Epithelial cell of esophagus (primary cell): Measurements from ENCODE around the gene AVPR2.

Experiments used
- DNase-seq: peaks from one replicate; pipeline ENCODE4 v3.0.0; 2010; ENCODE audit warnings: low read depth
- H3K4me3 ChIP-seq: 2 replicates; pipeline ENCODE4 v1.5.1; 2011; ENCODE audit warnings: mild to moderate bottlenecking, low read length, control low read depth
- CTCF ChIP-seq: IDR thresholded peaks from 2 replicates; pipeline ENCODE4 v1.5.1; 2011; ENCODE audit warnings: low read depth, mild to moderate bottlenecking, low read length, control low read depth, inconsistent platforms; ENCODE audit not compliant: insufficient read depth; ENCODE audit errors: missing control alignments

AVPR2 gene

GRCh38 chrX:153927672-153927921, 23.1 kb downstream of the AVPR2 start:
- no peak for TF ChIP-seq CTCF
- DNase-seq = no peak
- peak overlapping the region; percentile 55 for H3K4me3 ChIP-seq

GRCh38 chrX:153927922-153928760, 23.7 kb downstream of the AVPR2 start:
- TF ChIP-seq CTCF = no peak
- peak; percentile 98 for DNase-seq
- peak overlapping the region; percentile 55 for H3K4me3 ChIP-seq

GRCh38 chrX:153928846-153929245, 24.4 kb downstream of the AVPR2 start:
- TF ChIP-seq CTCF = no peak
- no peak overlapping the region for H3K4me3 ChIP-seq

GRCh38 chrX:153929576-153929975, 25.1 kb downstream of the AVPR2 start:
- no peak for DNase-seq
- no peak for TF ChIP-seq CTCF
- H3K4me3 ChIP-seq = no peak overlapping the region

More at GRCh38 chrX:153928846-153929245, 24.4 kb downstream of the AVPR2 start:
- DNase-seq = no peak

GRCh38 chrX:153930011-153930910, 25.8 kb downstream of the AVPR2 start:
- TF ChIP-seq CTCF = no peak
- no peak for DNase-seq
- no peak overlapping the region for H3K4me3 ChIP-seq

- no peak overlapping the region for H3K4me3 ChIP-seq
- no peak for DNase-seq
- TF ChIP-seq CTCF = no peak
Measured at GRCh38 chrX:153931151-153931550, 26.7 kb downstream of the AVPR2 start.
